ENCODE measurements around the gene CR2. TPM values are rescaled to one million over a fixed set of nuclear protein-coding genes. Genes with fewer than 3 reads are reported as not detected.

The CR2 gene
- total RNA-seq, 1 donor from 2014 or later, result 0.15 TPM

DNA sequence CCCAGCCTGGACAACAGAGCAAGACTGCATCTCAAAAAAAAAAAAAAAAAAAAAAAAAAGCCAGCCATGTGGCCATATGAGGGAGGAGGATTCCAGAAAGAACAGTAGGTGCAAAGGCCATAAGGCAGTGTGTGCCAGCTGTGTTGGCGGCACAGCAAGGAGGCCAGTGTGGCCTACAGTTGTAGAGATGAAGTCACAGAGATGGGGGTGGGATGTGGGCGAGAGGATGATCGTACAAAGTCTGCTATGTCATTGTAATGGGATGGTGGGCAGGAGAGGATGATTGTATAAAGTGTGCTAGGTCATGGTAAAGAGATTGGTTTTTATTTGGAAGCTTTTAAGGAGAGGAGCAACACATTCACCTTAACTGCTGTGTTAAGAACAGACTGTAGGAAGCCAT is 32.1 kb downstream of the CR2 start:
- Histone ChIP-seq H3K9me3 (ENCODE audit: low read depth) (no peaks in the 10 kb centered on the region), H3K4me3 (no peak overlapping the region), H3K4me1 (no peaks in the 10 kb centered on the region), H3K4me2 (no peak overlapping the region), H3K27me3 (no peaks in the 10 kb centered on the region), H3K79me2 (ENCODE audit: low read depth) (no peaks in the 10 kb centered on the region), H2AFZ (replicated peaks) (no peak overlapping the region), H4K20me1 (ENCODE audit: low read depth) (no peaks in the 10 kb centered on the region), H3K27ac (no peak overlapping the region), H3K9ac (no peak overlapping the region), H3F3A (ENCODE audit: low read depth) (no peaks in the 10 kb centered on the region), H3K36me3 (no peaks in the 10 kb centered on the region)
- Mint-ChIP-seq H3K9me3 (no peaks in the 10 kb centered on the region), H3K27ac (no peak overlapping the region), H3K36me3 (no peaks in the 10 kb centered on the region), H3K4me1 (no peaks in the 10 kb centered on the region), H3K27me3 (ENCODE audit: insufficient read depth, low read depth) (peaks cover 2% of the 10 kb centered on the region), H3K4me3 (no peak overlapping the region)
- TF ChIP-seq EZH2 (IDR thresholded peaks at IDR 0.05) (no peak), EZH2phosphoT487 (IDR thresholded peaks at IDR 0.05) (no peak)
- TF ChIP-seq, protein P1, sequence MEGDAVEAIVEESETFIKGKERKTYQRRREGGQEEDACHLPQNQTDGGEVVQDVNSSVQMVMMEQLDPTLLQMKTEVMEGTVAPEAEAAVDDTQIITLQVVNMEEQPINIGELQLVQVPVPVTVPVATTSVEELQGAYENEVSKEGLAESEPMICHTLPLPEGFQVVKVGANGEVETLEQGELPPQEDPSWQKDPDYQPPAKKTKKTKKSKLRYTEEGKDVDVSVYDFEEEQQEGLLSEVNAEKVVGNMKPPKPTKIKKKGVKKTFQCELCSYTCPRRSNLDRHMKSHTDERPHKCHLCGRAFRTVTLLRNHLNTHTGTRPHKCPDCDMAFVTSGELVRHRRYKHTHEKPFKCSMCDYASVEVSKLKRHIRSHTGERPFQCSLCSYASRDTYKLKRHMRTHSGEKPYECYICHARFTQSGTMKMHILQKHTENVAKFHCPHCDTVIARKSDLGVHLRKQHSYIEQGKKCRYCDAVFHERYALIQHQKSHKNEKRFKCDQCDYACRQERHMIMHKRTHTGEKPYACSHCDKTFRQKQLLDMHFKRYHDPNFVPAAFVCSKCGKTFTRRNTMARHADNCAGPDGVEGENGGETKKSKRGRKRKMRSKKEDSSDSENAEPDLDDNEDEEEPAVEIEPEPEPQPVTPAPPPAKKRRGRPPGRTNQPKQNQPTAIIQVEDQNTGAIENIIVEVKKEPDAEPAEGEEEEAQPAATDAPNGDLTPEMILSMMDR (IDR thresholded peaks at IDR 0.05), result no peak
- DNase-seq (ENCODE audit: low spot score), result no peak

DNA sequence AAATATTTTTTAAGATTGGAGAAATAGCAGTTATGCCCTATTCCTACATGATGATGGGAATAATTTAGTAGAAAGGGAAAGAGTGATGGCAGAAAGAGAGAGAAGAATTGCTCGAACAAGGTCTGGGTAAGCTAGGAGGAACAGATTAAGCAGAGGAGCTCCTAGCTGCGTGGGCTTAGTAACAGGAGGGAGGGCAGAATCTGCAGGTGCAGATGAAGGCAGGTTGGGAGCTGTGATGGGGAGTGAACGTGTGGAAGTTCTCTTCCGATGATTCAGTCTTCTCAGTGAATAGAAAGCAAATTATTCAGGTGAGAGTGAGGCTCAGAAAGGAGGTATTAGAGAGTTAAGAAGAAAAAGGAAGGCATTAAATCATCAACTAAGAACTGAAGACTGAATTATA is 33.5 kb downstream of the CR2 start:
- H3K36me3 Mint-ChIP-seq, result no peaks in the 10 kb centered on the region
- H3K27me3 Mint-ChIP-seq (ENCODE audit: insufficient read depth, low read depth), result peaks cover 2% of the 10 kb centered on the region
- Histone ChIP-seq H3K36me3 (no peaks in the 10 kb centered on the region), H3K4me3 (no peak overlapping the region), H3F3A (ENCODE audit: low read depth) (no peaks in the 10 kb centered on the region), H3K9me3 (ENCODE audit: low read depth) (no peaks in the 10 kb centered on the region), H3K4me2 (no peak overlapping the region), H3K4me1 (no peaks in the 10 kb centered on the region), H4K20me1 (ENCODE audit: low read depth) (no peaks in the 10 kb centered on the region), H2AFZ (replicated peaks) (no peak overlapping the region), H3K27ac (no peak overlapping the region), H3K27me3 (no peaks in the 10 kb centered on the region), H3K9ac (no peak overlapping the region), H3K79me2 (ENCODE audit: low read depth) (no peaks in the 10 kb centered on the region)
- H3K4me1 Mint-ChIP-seq, result no peaks in the 10 kb centered on the region
- no peak for TF ChIP-seq EZH2 (IDR thresholded peaks at IDR 0.05)
- TF ChIP-seq, protein P1 (IDR thresholded peaks at IDR 0.05), result no peak
- TF ChIP-seq EZH2phosphoT487 (IDR thresholded peaks at IDR 0.05), result no peak
- H3K9me3 Mint-ChIP-seq, result no peaks in the 10 kb centered on the region
- H3K4me3 Mint-ChIP-seq, result no peak overlapping the region
- no peak for DNase-seq (ENCODE audit: low spot score)
- H3K27ac Mint-ChIP-seq, result no peak overlapping the region

DNA sequence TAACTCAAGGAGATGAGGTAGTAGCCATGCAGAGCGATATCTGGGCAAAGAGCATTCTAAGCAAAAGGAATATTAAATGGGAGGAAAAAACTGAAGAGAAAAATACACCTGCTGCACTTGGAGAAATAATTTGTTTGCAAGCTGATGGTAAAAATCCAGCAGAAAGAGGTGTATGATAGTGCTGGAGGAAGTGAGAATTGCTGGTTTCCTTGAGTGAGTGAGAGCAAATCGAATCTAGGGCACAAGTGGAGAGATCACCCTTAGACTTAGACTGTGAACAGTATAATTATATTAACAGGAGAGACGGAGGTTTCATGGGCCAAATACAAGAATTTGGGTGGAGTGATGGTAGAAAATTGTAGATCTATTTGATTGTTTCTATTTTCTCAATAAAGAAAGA is 39.1 kb downstream of the CR2 start:
- DNase-seq (ENCODE audit: low spot score), result no peak
- H3K36me3 ChIP-seq, result no peaks in the 10 kb centered on the region
- Mint-ChIP-seq H3K9me3 (no peaks in the 10 kb centered on the region), H3K27ac (no peak overlapping the region), H3K4me3 (no peak overlapping the region), H3K36me3 (no peaks in the 10 kb centered on the region), H3K27me3 (ENCODE audit: insufficient read depth, low read depth) (peaks cover 21% of the 10 kb centered on the region), H3K4me1 (peaks cover 8% of the 10 kb centered on the region)
- no peaks in the 10 kb centered on the region for H3K4me1 ChIP-seq
- no peak overlapping the region for H3K4me2 ChIP-seq
- TF ChIP-seq, protein P1 (IDR thresholded peaks at IDR 0.05), result no peak
- TF ChIP-seq EZH2 (IDR thresholded peaks at IDR 0.05), result no peak
- TF ChIP-seq EZH2phosphoT487 (IDR thresholded peaks at IDR 0.05), result no peak
- H3K4me3 ChIP-seq, result no peak overlapping the region
- H3K9ac ChIP-seq, result no peak overlapping the region
- H2AFZ ChIP-seq (replicated peaks), result no peak overlapping the region
- H4K20me1 ChIP-seq (ENCODE audit: low read depth), result no peaks in the 10 kb centered on the region
- no peaks in the 10 kb centered on the region for H3K9me3 ChIP-seq (ENCODE audit: low read depth)
- H3K79me2 ChIP-seq (ENCODE audit: low read depth), result no peaks in the 10 kb centered on the region
- peaks cover 51% of the 10 kb centered on the region for H3K27me3 ChIP-seq
- no peak overlapping the region for H3K27ac ChIP-seq
- H3F3A ChIP-seq (ENCODE audit: low read depth), result no peaks in the 10 kb centered on the region
